ENCODE measurements around the gene SMPD3. TPM values are rescaled to one million over a fixed set of nuclear protein-coding genes. Genes with fewer than 3 reads are reported as not detected.
A peak's percentile ranks its signal among the peaks of the same experiment; 100 is the strongest.

The SMPD3 gene
- total RNA-seq, 2 donors from 2014 or later: 0.70 to 0.99 TPM

GRCh38 chr16:68369168-68369567 is 79.1 kb downstream of the SMPD3 start:
- Mint-ChIP-seq H3K27ac (peak overlapping the region; percentile 59), H3K36me3 (ENCODE audit: low read depth) (no peaks in the 10 kb centered on the region), H3K27me3 (peaks cover 19% of the 10 kb centered on the region), H3K4me3 (no peak overlapping the region), H3K4me1 (peaks cover 41% of the 10 kb centered on the region)
- H3K9me3 ChIP-seq (ENCODE audit: control insufficient read depth, low read length, poor library complexity, severe bottlenecking): no peaks in the 10 kb centered on the region
- DNase-seq: no peak
- ATAC-seq: no peak

- no peaks in the 10 kb centered on the region for H3K9me3 ChIP-seq (ENCODE audit: control insufficient read depth, low read length, poor library complexity, severe bottlenecking)
- peaks cover 19% of the 10 kb centered on the region for H3K27me3 Mint-ChIP-seq
- H3K4me1 Mint-ChIP-seq: peaks cover 40% of the 10 kb centered on the region
- H3K4me3 Mint-ChIP-seq: peak overlapping the region; percentile 85
- peak overlapping the region; percentile 59 for H3K27ac Mint-ChIP-seq
- no peak for DNase-seq
- ATAC-seq: peak; percentile 66
- no peaks in the 10 kb centered on the region for H3K36me3 Mint-ChIP-seq (ENCODE audit: low read depth)
Measured at GRCh38 chr16:68368301-68368888, 79.9 kb downstream of the SMPD3 start.

DNA sequence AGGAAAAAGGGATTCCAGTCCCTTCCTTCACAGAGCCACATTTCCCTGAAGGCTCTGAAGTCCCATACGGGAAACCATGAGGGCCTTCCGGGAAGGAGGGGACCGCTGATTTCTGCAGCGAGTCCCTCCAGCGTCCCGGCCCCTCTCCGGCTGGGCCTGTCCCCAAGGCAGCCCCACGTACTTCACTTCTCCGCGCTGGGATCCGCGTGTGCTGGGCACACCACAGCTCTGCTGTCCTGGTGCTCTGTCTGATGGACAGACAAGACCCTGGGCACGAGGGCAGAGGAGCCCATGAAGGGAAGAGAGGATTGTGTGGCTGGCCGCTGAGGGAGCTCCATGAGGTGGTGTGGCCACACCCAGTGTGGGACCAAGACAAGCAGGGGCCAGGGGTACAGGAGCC is 80.4 kb downstream of the SMPD3 start:
- Mint-ChIP-seq H3K4me1 (peaks cover 40% of the 10 kb centered on the region), H3K27ac (peak overlapping the region; percentile 59), H3K27me3 (peaks cover 19% of the 10 kb centered on the region), H3K36me3 (ENCODE audit: low read depth) (no peaks in the 10 kb centered on the region), H3K4me3 (no peak overlapping the region)
- no peak for ATAC-seq
- H3K9me3 ChIP-seq (ENCODE audit: control insufficient read depth, low read length, poor library complexity, severe bottlenecking): no peaks in the 10 kb centered on the region
- no peak for DNase-seq

- Mint-ChIP-seq H3K4me1 (peaks cover 37% of the 10 kb centered on the region), H3K4me3 (no peak overlapping the region)
- ATAC-seq: no peak
Measured at GRCh38 chr16:68367440-68367839, 80.9 kb downstream of the SMPD3 start.

GRCh38 chr16:68367030-68367429 is 81.3 kb downstream of the SMPD3 start:
- H3K9me3 ChIP-seq (ENCODE audit: control insufficient read depth, low read length, poor library complexity, severe bottlenecking): no peaks in the 10 kb centered on the region
- Mint-ChIP-seq H3K27me3 (peaks cover 19% of the 10 kb centered on the region), H3K4me3 (no peak overlapping the region), H3K27ac (no peak overlapping the region), H3K4me1 (peaks cover 37% of the 10 kb centered on the region), H3K36me3 (ENCODE audit: low read depth) (no peaks in the 10 kb centered on the region)
- no peak for ATAC-seq
- DNase-seq: no peak

More at GRCh38 chr16:68367440-68367839, 80.9 kb downstream of the SMPD3 start:
- DNase-seq: no peak
- H3K36me3 Mint-ChIP-seq (ENCODE audit: low read depth): no peaks in the 10 kb centered on the region
- no peaks in the 10 kb centered on the region for H3K9me3 ChIP-seq (ENCODE audit: control insufficient read depth, low read length, poor library complexity, severe bottlenecking)
- H3K27me3 Mint-ChIP-seq: peaks cover 19% of the 10 kb centered on the region
- H3K27ac Mint-ChIP-seq: no peak overlapping the region

DNA sequence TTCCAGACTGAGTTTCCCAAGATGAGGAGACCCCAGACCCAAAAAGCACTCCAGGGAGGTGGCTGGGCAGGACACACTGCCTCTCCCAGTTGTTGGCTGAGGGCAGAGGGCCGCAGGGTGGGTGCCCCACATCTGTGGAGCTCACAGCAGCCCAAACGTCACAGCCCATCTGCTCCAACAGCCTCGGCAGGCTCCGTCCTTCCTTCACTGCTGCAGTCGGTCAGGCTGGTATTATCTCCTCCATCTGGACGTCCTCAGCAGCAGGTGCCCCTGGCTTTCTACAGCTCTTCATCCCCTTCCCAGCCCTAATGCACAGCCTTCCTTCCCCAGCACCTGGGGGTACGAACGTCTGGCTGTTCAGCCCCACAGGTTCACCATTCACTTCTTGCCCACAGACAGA is 82.2 kb downstream of the SMPD3 start:
- H3K36me3 Mint-ChIP-seq (ENCODE audit: low read depth): no peaks in the 10 kb centered on the region
- DNase-seq (no peak), ATAC-seq (no peak)
- H3K9me3 ChIP-seq (ENCODE audit: control insufficient read depth, low read length, poor library complexity, severe bottlenecking): no peaks in the 10 kb centered on the region
- H3K4me3 Mint-ChIP-seq: peak overlapping the region; percentile 36
- peaks cover 19% of the 10 kb centered on the region for H3K27me3 Mint-ChIP-seq
- H3K4me1 Mint-ChIP-seq: peaks cover 37% of the 10 kb centered on the region
- H3K27ac Mint-ChIP-seq: no peak overlapping the region

- ATAC-seq (no peak), DNase-seq (no peak)
- H3K27me3 Mint-ChIP-seq: peaks cover 19% of the 10 kb centered on the region
- peaks cover 33% of the 10 kb centered on the region for H3K4me1 Mint-ChIP-seq
- no peaks in the 10 kb centered on the region for H3K9me3 ChIP-seq (ENCODE audit: control insufficient read depth, low read length, poor library complexity, severe bottlenecking)
- H3K4me3 Mint-ChIP-seq: no peak overlapping the region
- H3K27ac Mint-ChIP-seq: no peak overlapping the region
- peaks cover 4% of the 10 kb centered on the region for H3K36me3 Mint-ChIP-seq (ENCODE audit: low read depth)
Measured at GRCh38 chr16:68365167-68365817, 83.0 kb downstream of the SMPD3 start.

DNA sequence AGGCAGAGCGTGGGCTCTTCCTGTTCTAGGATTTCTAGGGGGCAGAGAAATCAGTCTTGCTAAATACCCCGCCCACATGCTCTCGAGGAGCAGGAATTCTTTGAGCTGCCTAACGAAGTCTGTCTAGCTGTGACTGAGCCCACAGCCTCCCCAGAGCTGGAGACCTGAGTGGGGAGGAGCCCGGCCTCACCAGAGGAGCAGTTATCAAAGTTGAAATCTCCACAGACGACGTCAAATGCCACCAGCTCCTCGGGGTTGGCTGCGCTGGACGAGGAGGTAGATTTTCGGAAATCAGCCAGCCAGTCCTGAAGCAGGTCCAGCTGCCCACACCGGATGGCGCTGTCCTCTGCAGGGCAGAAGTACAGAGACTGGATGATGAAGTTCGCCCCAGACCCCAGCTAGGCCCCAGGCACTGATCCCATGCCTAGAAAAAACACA is 83.7 kb downstream of the SMPD3 start:
- no peak overlapping the region for H3K4me3 Mint-ChIP-seq
- ATAC-seq: peak; percentile 44
- H3K27me3 Mint-ChIP-seq: peaks cover 19% of the 10 kb centered on the region
- DNase-seq: no peak
- H3K27ac Mint-ChIP-seq: no peak overlapping the region
- H3K36me3 Mint-ChIP-seq (ENCODE audit: low read depth): peaks cover 4% of the 10 kb centered on the region
- no peaks in the 10 kb centered on the region for H3K9me3 ChIP-seq (ENCODE audit: control insufficient read depth, low read length, poor library complexity, severe bottlenecking)
- peaks cover 28% of the 10 kb centered on the region for H3K4me1 Mint-ChIP-seq

DNA sequence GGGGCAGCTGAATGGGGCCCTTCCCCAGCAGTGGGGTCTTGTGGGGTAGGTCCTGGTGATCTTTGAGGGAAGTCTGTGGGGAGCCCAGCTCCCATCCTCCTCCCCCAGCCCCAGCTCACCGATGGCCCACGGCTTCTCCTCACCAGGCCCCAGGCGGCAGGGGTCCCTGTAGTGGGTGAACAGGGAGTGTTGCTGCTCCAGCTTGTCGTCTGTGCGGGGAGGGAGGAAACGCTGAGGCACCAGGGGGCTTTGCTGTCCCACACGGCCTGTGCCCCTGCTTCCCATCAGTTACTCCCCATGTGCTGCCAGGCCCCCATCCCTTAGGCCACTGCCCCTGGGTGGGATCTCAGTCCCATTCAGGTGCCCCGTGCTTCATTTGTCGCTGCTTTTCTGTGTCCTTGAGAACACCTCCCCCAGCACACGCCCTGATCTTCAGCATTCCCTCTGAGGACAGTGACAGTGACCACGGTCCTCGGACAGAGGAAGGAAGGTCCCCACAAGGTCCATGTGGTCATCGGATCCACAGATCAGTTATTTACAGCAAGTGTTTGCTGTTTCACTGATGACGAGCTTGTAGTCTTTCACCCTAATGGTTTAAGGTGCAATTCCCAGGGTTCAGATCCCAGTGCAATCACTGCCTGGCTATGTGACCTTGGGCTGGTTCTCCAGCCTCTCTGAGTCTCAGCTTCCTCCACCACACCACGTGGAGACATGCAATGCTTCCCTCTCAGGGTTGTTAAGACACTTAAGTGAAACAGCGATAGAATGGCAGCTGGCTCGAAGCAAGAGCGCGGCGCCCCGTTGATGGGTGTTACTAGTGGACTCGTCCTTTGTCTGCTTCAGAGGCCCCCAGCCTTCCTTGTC is 84.4 kb downstream of the SMPD3 start:
- Mint-ChIP-seq H3K4me3 (no peak overlapping the region), H3K27ac (no peak overlapping the region), H3K27me3 (peaks cover 19% of the 10 kb centered on the region), H3K36me3 (ENCODE audit: low read depth) (peaks cover 4% of the 10 kb centered on the region), H3K4me1 (peaks cover 23% of the 10 kb centered on the region)
- H3K9me3 ChIP-seq (ENCODE audit: control insufficient read depth, low read length, poor library complexity, severe bottlenecking): no peaks in the 10 kb centered on the region
- DNase-seq (no peak), ATAC-seq (no peak)

DNA sequence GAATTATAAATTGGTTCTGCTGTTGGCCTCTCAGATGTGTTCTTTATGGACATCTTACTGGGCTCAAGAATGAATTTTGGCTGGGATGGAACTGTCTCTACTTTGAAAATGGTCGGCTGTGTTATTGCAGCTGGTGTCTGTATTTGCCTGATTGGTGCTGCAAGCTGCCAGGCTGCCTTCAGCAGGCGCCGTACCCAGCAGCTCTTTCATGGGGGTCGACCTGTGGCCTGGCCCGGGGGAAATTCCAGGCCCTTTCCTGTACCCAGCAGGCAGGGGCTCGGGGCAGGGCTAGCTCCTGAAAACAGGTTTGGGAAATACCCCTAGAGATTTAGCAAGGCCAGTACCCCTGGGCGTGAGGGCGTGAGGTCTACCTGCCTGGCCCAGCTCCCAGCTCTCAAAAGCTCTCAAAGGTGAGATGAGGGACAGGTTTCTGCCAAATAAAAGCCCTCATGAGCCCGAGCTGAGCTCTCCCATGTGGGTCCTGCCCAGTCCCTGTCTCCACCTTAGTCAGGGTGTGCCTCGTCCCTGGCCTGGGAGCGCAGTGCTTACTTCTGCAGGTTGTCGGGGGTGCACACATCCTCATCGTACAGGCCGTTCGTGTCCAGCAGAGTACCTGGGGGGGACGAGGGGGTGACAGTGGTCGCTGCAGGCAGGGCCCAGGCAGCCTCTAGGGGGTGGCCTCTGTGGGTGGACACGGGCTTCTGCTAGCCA is 85.2 kb downstream of the SMPD3 start:
- no peak for ATAC-seq
- H3K27me3 Mint-ChIP-seq: peaks cover 19% of the 10 kb centered on the region
- H3K36me3 Mint-ChIP-seq (ENCODE audit: low read depth): peaks cover 4% of the 10 kb centered on the region
- no peaks in the 10 kb centered on the region for H3K9me3 ChIP-seq (ENCODE audit: control insufficient read depth, low read length, poor library complexity, severe bottlenecking)
- no peak overlapping the region for H3K4me3 Mint-ChIP-seq
- no peak overlapping the region for H3K27ac Mint-ChIP-seq
- H3K4me1 Mint-ChIP-seq: peaks cover 17% of the 10 kb centered on the region
- DNase-seq: no peak

DNA sequence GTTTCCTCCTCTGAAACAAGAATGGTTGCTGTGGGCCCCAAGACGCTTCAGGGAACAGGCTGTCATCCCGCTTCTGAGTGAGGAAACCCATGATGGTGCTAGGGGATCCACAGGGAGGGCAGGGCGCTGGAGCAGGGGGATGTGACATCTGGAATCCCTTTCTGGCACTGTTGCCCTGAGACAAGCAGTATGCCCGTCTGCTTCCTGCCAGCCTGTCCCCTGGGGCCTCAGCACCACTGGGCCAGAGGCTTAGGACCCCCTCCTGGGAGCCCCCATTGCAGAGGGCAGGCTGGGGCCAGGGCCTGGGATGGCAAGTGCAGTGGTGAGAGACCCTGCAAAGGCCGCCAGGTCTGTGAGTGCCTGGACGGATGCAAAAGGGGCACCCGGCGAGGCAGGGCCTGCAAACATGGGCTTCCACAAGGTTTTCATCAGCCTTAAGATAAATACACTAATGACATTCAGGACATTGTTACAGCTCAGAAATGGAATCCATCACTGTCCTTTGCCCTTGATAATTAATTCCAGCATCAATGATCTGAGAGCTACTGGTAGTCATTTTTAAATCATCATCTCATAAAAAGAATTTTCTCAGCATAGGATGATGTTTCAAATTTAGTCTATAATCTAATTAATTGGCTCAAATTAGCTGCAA is 85.9 kb downstream of the SMPD3 start:
- H3K4me3 Mint-ChIP-seq: no peak overlapping the region
- peaks cover 13% of the 10 kb centered on the region for H3K4me1 Mint-ChIP-seq
- no peak overlapping the region for H3K27ac Mint-ChIP-seq
- peaks cover 4% of the 10 kb centered on the region for H3K36me3 Mint-ChIP-seq (ENCODE audit: low read depth)
- H3K27me3 Mint-ChIP-seq: peaks cover 13% of the 10 kb centered on the region
- H3K9me3 ChIP-seq (ENCODE audit: control insufficient read depth, low read length, poor library complexity, severe bottlenecking): no peaks in the 10 kb centered on the region
- DNase-seq (no peak), ATAC-seq (no peak)

- peaks cover 19% of the 10 kb centered on the region for H3K4me1 Mint-ChIP-seq
- no peak overlapping the region for H3K27ac Mint-ChIP-seq
- ATAC-seq (no peak), DNase-seq (no peak)
- no peak overlapping the region for H3K4me3 Mint-ChIP-seq
- no peaks in the 10 kb centered on the region for H3K9me3 ChIP-seq (ENCODE audit: control insufficient read depth, low read length, poor library complexity, severe bottlenecking)
- H3K27me3 Mint-ChIP-seq: peaks cover 7% of the 10 kb centered on the region
- peaks cover 4% of the 10 kb centered on the region for H3K36me3 Mint-ChIP-seq (ENCODE audit: low read depth)
Measured at GRCh38 chr16:68361485-68361884, 86.8 kb downstream of the SMPD3 start.

All from T-helper 17 cell (primary cell).